ENCODE data around the gene REPIN1. TPM values are rescaled to one million over a fixed set of nuclear protein-coding genes. Genes with fewer than 3 reads are reported as not detected.

REPIN1 gene
- total and polyA plus RNA-seq, 9 of the 15 experiments (the other 6 are each of a cell fraction or from before 2014, with no cell fraction given), result 8.1 to 283 (median 94.3) TPM

DNA sequence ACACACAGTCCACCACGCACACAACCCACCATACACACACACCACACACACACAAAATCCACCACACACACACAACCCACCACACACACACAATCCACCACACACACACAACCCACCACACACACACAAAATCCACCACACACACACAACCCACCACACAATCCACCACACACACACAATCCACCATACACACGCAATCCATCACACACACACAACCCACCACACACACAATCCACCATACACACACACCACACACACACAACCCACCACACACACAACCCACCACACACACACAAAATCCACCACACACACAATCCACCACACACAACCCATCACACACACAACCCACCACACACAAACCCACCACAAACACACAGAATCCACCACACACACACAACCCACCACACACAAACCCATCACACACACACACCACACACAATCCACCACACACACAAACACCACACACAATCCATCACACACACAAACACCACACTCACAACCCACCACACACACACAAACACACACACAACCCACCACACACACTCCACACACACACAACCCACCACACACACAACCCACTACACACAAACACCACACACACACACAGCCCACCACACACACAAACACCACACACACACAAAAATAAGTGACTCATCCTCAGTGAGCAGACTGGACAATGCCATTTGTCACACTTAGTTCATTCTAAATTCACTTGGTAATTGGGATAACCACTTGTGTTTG lies 8.8 kb upstream of the REPIN1 start (continued):
- TF ChIP-seq ZNF589 (CRISPR knock-in tag; IDR thresholded peaks at IDR 0.05; ENCODE audit: low read depth), result no peak
- TF ChIP-seq SP2 (IDR thresholded peaks at IDR 0.05; ENCODE audit: extremely low read depth, low read depth, low read length, poor library complexity, severe bottlenecking), result no peak
- TF ChIP-seq RBM17 (IDR thresholded peaks at IDR 0.05; ENCODE audit: borderline replicate concordance, low read depth, low read length), result no peak
- TF ChIP-seq FOXA1 (IDR thresholded peaks at IDR 0.05; ENCODE audit: borderline replicate concordance), result no peak
- TF ChIP-seq U2AF1 (optimal IDR thresholded peaks at IDR 0.05; ENCODE audit: low read depth, low read length), result no peak
- TF ChIP-seq FOSL1 (tag; conservative IDR thresholded peaks at IDR 0.05), result no peak; the same call in 1 of the 2 replicates
- TF ChIP-seq, protein P1, sequence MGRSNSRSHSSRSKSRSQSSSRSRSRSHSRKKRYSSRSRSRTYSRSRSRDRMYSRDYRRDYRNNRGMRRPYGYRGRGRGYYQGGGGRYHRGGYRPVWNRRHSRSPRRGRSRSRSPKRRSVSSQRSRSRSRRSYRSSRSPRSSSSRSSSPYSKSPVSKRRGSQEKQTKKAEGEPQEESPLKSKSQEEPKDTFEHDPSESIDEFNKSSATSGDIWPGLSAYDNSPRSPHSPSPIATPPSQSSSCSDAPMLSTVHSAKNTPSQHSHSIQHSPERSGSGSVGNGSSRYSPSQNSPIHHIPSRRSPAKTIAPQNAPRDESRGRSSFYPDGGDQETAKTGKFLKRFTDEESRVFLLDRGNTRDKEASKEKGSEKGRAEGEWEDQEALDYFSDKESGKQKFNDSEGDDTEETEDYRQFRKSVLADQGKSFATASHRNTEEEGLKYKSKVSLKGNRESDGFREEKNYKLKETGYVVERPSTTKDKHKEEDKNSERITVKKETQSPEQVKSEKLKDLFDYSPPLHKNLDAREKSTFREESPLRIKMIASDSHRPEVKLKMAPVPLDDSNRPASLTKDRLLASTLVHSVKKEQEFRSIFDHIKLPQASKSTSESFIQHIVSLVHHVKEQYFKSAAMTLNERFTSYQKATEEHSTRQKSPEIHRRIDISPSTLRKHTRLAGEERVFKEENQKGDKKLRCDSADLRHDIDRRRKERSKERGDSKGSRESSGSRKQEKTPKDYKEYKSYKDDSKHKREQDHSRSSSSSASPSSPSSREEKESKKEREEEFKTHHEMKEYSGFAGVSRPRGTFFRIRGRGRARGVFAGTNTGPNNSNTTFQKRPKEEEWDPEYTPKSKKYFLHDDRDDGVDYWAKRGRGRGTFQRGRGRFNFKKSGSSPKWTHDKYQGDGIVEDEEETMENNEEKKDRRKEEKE (IDR thresholded peaks at IDR 0.05; ENCODE audit: borderline replicate concordance in 1 of 2, control insufficient read depth in 1 of 2, low read depth in 2 of 2, low read length in 1 of 2), result peak; percentile 28 to 71; a peak in 1 of 4 replicates
- 0 out of 2 replicates have a peak, but pooled peaks have one; percentile 6 for TF ChIP-seq IRF2 (CRISPR knock-in tag; IDR thresholded peaks at IDR 0.05)
- TF ChIP-seq CBX8 (IDR thresholded peaks at IDR 0.05; ENCODE audit: borderline replicate concordance, extremely low read depth, low read depth, low read length, poor library complexity, severe bottlenecking), result no peak
- no peak for TF ChIP-seq TRIM28 (IDR thresholded peaks at IDR 0.05)
- no peak for TF ChIP-seq SREBF2 (CRISPR knock-in tag; IDR thresholded peaks at IDR 0.05)
- TF ChIP-seq ARID2 (IDR thresholded peaks at IDR 0.05), result 0 out of 2 replicates have a peak, but pooled peaks have one; percentile 44
- TF ChIP-seq KDM4B (IDR thresholded peaks at IDR 0.05; ENCODE audit: borderline replicate concordance in 2 of 2, low read depth in 1 of 2), result no peak
- no peak for TF ChIP-seq ZNF76 (CRISPR knock-in tag; IDR thresholded peaks at IDR 0.05; ENCODE audit: borderline replicate concordance)
- TF ChIP-seq PYGO2 (tag; IDR thresholded peaks at IDR 0.05), result peak; percentile 17; the same call in 1 of the 2 replicates
- TF ChIP-seq XRCC5 (IDR thresholded peaks at IDR 0.05; ENCODE audit: low read depth, low read length), result no peak
- TF ChIP-seq ZNF75A (CRISPR knock-in tag; IDR thresholded peaks at IDR 0.05), result no peak
- TF ChIP-seq HDAC3 (IDR thresholded peaks at IDR 0.05; ENCODE audit: borderline replicate concordance, partially characterized antibody), result no peak
- TF ChIP-seq PCBP1 (IDR thresholded peaks at IDR 0.05; ENCODE audit: low read depth, low read length, poor library complexity, severe bottlenecking), result no peak
- TF ChIP-seq, protein P2, sequence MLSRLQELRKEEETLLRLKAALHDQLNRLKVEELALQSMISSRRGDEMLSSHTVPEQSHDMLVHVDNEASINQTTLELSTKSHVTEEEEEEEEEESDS (CRISPR knock-in tag; IDR thresholded peaks at IDR 0.05), result no peak
- no peak for TF ChIP-seq HMGN3 (IDR thresholded peaks at IDR 0.05; ENCODE audit: borderline replicate concordance, extremely low read depth, insufficient read length, low read depth, low read length)
- TF ChIP-seq, protein P3, sequence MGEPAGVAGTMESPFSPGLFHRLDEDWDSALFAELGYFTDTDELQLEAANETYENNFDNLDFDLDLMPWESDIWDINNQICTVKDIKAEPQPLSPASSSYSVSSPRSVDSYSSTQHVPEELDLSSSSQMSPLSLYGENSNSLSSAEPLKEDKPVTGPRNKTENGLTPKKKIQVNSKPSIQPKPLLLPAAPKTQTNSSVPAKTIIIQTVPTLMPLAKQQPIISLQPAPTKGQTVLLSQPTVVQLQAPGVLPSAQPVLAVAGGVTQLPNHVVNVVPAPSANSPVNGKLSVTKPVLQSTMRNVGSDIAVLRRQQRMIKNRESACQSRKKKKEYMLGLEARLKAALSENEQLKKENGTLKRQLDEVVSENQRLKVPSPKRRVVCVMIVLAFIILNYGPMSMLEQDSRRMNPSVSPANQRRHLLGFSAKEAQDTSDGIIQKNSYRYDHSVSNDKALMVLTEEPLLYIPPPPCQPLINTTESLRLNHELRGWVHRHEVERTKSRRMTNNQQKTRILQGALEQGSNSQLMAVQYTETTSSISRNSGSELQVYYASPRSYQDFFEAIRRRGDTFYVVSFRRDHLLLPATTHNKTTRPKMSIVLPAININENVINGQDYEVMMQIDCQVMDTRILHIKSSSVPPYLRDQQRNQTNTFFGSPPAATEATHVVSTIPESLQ (CRISPR knock-in tag; IDR thresholded peaks at IDR 0.05), result no peak

All from K562 (cell line).